PC-3 (cell line): ENCODE results near the gene ARRDC3. TPM values are rescaled to one million over a fixed set of nuclear protein-coding genes. Genes with fewer than 3 reads are reported as not detected.

Source experiments
- ATAC-seq: fragments of 200-7000 bp; cut with Tn5 transposase; 2 replicates; pipeline ENCODE4 v1.9.1; 2020; ENCODE audit warnings: mild to moderate bottlenecking, moderate library complexity
- BruUV-seq: library from RNA; stranded (reverse); fragments of 400-500 nt; replicated peaks from 2 replicates; lab custom pipeline; 2021; lab: Mats Ljungman, UMichigan
- CTCF ChIA-PET: fragments of 300-600 bp; sonication (Branson Sonifier 250); formaldehyde crosslinking; loops from one replicate; lab custom pipeline; 2022; ENCODE audit warnings: antibody characterized with exemption; lab: Charles Lee
- POLR2A ChIA-PET: fragments of 300-600 bp; sonication (Branson Sonifier 250); formaldehyde crosslinking; loops from one replicate; lab custom pipeline; 2022; ENCODE audit warnings: antibody characterized with exemption; ENCODE audit not compliant: unreplicated experiment; lab: Charles Lee
- DNase-seq: peaks from one replicate; pipeline ENCODE4 v3.0.0-alpha.2; 2015
- H2AFZ ChIP-seq: fragments of 300-600 bp; sonication (generic); 2 replicates; pipeline ENCODE4 v1.6.0; 2016; ENCODE audit warnings: antibody characterized with exemption, low read length
- H3F3A ChIP-seq: fragments of 300-600 bp; sonication (generic); one replicate; pipeline ENCODE4 v1.6.0; 2017; ENCODE audit warnings: antibody characterized with exemption, low read length, control low read depth, mild to moderate bottlenecking; ENCODE audit not compliant: unreplicated experiment
- H3K27ac ChIP-seq: fragments of 300-600 bp; sonication (generic); 2 replicates; pipeline ENCODE4 v1.5.1; 2016; ENCODE audit warnings: mild to moderate bottlenecking, low read length
- H3K27me3 ChIP-seq: fragments of 300-600 bp; sonication (generic); 2 replicates; pipeline ENCODE4 v1.6.1; 2016; ENCODE audit warnings: low read length, mixed read lengths
- H3K36me3 ChIP-seq: fragments of 300-600 bp; sonication (generic); 2 replicates; pipeline ENCODE4 v1.6.1; 2016; ENCODE audit warnings: low read depth, mixed run types, low read length, mixed read lengths
- H3K4me1 ChIP-seq: fragments of 300-600 bp; sonication (generic); 2 replicates; pipeline ENCODE4 v1.5.1; 2016; ENCODE audit warnings: low read length; ENCODE audit not compliant: insufficient read depth
- H3K4me2 ChIP-seq: fragments of 300-600 bp; sonication (generic); 2 replicates; pipeline ENCODE4 v1.6.0; 2016; ENCODE audit warnings: low read length
- H3K4me3 ChIP-seq: fragments of 300-600 bp; sonication (generic); 2 replicates; pipeline ENCODE4 v1.5.1; 2016; ENCODE audit warnings: mild to moderate bottlenecking, low read length, mixed read lengths
- H3K79me2 ChIP-seq: fragments of 300-600 bp; sonication (generic); 2 replicates; pipeline ENCODE4 v1.6.1; 2017; ENCODE audit warnings: low read length, mixed read lengths
- H3K9ac ChIP-seq: fragments of 300-600 bp; sonication (generic); 2 replicates; pipeline ENCODE4 v1.6.0; 2016; ENCODE audit warnings: mild to moderate bottlenecking, low read length
- H3K9me2 ChIP-seq: fragments of 300-600 bp; sonication (generic); replicated peaks from 2 replicates; pipeline ENCODE4 v1.6.1; 2016; ENCODE audit warnings: mixed run types, low read length, mixed read lengths
- H3K9me3 ChIP-seq: fragments of 300-600 bp; sonication (generic); 2 replicates; pipeline ENCODE4 v1.6.1; 2016; ENCODE audit warnings: low read length, mixed read lengths
- H4K20me1 ChIP-seq: fragments of 300-600 bp; sonication (generic); 2 replicates; pipeline ENCODE4 v1.6.1; 2016; ENCODE audit warnings: low read length, mixed read lengths
- EZH2 ChIP-seq: fragments of 300-600 bp; sonication (generic); IDR thresholded peaks from one replicate; pipeline ENCODE4 v1.6.1; 2017; ENCODE audit warnings: antibody characterized with exemption, mild to moderate bottlenecking, low read length; ENCODE audit not compliant: unreplicated experiment
- EZH2phosphoT487 ChIP-seq: fragments of 300-600 bp; sonication (generic); IDR thresholded peaks from 2 replicates; pipeline ENCODE4 v1.6.1; 2018; ENCODE audit warnings: mild to moderate bottlenecking, antibody characterized with exemption, low read length, borderline replicate concordance
- intact Hi-C: fragments of 100-400 bp; cut with micrococcal nuclease; formaldehyde crosslinking; loops from 2 replicates; pipeline ENCODE4 v1.9.0; 2023
- total RNA-seq: library from RNA; depleted of rRNA; stranded (reverse); fragments of >200 nt; gene quantifications from 2 replicates; pipeline ENCODE4 v1.2.3, GENCODE V29; 2014
- TF ChIP-seq, protein P1 (sequence below): fragments of 300-600 bp; sonication (generic); conservative IDR thresholded peaks from 2 replicates; pipeline ENCODE4 v1.5.1; 2017; ENCODE audit warnings: antibody characterized with exemption, low read depth, mild to moderate bottlenecking, low read length

The ARRDC3 gene
- total RNA-seq, 1 experiment from 2014 or later, result 39.5 TPM

DNA sequence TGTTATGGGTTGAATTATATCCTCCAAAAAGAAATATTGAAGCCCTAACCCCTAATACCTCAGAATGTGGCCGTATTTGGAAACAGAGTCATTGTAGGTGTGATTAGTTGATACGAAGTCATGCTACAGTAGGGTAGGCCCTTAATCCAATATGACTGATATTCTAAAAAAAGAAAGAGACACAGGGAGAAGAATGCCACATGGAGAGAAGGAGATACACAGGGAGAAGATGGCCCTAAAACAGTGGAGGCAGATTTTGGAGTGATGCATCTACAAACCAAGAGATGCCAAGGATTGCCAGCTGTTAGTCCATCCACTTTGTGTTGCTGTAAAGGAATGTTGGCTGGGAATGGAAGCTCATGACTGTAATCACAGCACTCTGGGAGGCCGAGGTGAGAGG is 21.3 kb downstream of the ARRDC3 start:
- no peak overlapping the region for H2AFZ ChIP-seq
- H3K4me1 ChIP-seq, result no peaks in the 10 kb centered on the region
- H3K27ac ChIP-seq, result no peak overlapping the region
- no peaks in the 10 kb centered on the region for H3K9me3 ChIP-seq
- ATAC-seq, result no peak
- H3K36me3 ChIP-seq, result no peaks in the 10 kb centered on the region
- no peak for DNase-seq
- ChIA-PET POLR2A (no interaction called here), CTCF (no interaction called here)
- no peaks in the 10 kb centered on the region for H4K20me1 ChIP-seq
- H3K9ac ChIP-seq, result no peak overlapping the region
- no peaks in the 10 kb centered on the region for H3K79me2 ChIP-seq
- no peak for TF ChIP-seq EZH2
- H3K27me3 ChIP-seq, result no peaks in the 10 kb centered on the region
- H3F3A ChIP-seq, result no peaks in the 10 kb centered on the region
- BruUV-seq, result no TSS peak
- intact Hi-C loops, result no loop called here
- H3K4me3 ChIP-seq, result no peak overlapping the region
- no peak overlapping the region for H3K4me2 ChIP-seq
- no peaks in the 10 kb centered on the region for H3K9me2 ChIP-seq

DNA sequence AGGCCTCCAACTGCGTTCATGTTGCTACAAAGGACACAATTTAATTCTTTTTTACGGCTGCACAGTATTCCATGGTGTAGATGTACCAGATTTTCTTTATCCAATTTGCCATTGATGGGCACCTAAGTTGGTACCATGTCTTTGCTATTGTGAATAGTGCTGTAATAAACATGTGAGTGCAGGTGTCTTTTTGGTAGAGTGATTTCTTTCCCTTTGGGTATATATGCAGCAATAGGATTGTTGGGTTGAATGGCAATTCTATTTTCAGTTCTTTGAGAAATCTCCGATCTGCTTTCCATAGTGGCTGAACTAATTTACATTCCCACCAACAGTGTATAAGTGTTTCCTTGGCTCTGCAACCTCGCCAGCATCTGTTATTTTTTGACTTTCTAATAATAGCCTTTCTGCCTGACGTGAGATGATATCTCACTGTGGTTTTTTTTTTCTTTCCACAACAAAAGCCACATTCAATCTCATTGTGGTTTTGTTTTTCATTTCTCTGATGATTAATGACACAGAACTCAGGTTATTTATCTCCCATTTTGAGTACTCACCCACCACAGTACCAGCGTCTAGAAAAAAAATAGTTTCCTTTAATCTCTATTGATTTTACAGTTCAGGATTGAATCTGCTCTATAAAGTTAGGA is 21.9 kb downstream of the ARRDC3 start:
- no peaks in the 10 kb centered on the region for H3K79me2 ChIP-seq
- intact Hi-C loops, result no loop called here
- no peak overlapping the region for H3K9ac ChIP-seq
- no peak overlapping the region for H3K27ac ChIP-seq
- no peaks in the 10 kb centered on the region for H4K20me1 ChIP-seq
- no peaks in the 10 kb centered on the region for H3K27me3 ChIP-seq
- no peak overlapping the region for H2AFZ ChIP-seq
- no peak for TF ChIP-seq EZH2
- no peaks in the 10 kb centered on the region for H3F3A ChIP-seq
- BruUV-seq, result no TSS peak
- ChIA-PET CTCF (no interaction called here), POLR2A (no interaction called here)
- DNase-seq (no peak), ATAC-seq (no peak)
- H3K4me1 ChIP-seq, result no peaks in the 10 kb centered on the region
- no peaks in the 10 kb centered on the region for H3K9me3 ChIP-seq
- H3K4me2 ChIP-seq, result no peak overlapping the region
- H3K4me3 ChIP-seq, result no peak overlapping the region
- H3K9me2 ChIP-seq, result no peaks in the 10 kb centered on the region
- no peaks in the 10 kb centered on the region for H3K36me3 ChIP-seq

DNA sequence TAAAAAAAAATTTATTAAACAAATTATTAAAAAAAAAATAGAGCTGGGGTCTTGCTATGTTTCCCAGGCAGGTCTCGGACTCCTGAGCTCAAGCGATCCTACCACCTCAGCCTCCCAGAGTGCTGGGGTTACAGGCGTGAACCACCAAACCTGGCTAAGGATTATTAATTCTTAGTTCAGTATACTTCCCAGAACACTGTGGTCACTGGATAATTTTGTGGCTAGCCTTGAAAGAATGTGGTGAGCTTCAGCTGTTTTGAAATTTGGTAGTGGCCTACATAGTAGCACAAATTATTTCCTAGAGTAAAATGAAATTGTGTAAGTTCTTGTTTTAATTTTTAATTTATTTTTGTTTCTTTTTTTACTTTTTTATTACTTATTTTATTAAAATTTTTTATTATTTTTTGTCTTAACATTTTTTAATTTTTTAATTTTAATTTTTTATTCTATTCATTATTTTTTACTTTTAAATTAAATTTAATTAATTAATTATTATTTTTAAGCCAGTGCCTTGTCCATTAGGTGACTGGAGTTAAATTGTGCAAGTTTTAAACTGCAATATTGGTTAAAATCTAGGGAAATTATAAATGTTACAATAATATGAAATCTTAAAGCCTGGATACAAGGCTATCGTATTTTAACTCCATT is 23.0 kb downstream of the ARRDC3 start:
- POLR2A ChIA-PET, result no interaction called here
- intact Hi-C loops, result no loop called here

More for the DNA sequence above, 23.0 kb downstream of the ARRDC3 start:
- no peak overlapping the region for H2AFZ ChIP-seq
- H4K20me1 ChIP-seq, result no peaks in the 10 kb centered on the region
- H3K4me1 ChIP-seq, result no peaks in the 10 kb centered on the region
- TF ChIP-seq, protein P1, sequence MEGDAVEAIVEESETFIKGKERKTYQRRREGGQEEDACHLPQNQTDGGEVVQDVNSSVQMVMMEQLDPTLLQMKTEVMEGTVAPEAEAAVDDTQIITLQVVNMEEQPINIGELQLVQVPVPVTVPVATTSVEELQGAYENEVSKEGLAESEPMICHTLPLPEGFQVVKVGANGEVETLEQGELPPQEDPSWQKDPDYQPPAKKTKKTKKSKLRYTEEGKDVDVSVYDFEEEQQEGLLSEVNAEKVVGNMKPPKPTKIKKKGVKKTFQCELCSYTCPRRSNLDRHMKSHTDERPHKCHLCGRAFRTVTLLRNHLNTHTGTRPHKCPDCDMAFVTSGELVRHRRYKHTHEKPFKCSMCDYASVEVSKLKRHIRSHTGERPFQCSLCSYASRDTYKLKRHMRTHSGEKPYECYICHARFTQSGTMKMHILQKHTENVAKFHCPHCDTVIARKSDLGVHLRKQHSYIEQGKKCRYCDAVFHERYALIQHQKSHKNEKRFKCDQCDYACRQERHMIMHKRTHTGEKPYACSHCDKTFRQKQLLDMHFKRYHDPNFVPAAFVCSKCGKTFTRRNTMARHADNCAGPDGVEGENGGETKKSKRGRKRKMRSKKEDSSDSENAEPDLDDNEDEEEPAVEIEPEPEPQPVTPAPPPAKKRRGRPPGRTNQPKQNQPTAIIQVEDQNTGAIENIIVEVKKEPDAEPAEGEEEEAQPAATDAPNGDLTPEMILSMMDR, result no peak
- no peak for TF ChIP-seq EZH2
- no peak for TF ChIP-seq EZH2phosphoT487
- ATAC-seq (no peak), DNase-seq (no peak)
- no peaks in the 10 kb centered on the region for H3K9me2 ChIP-seq
- no peak overlapping the region for H3K4me3 ChIP-seq
- CTCF ChIA-PET, result no interaction called here
- no peaks in the 10 kb centered on the region for H3K36me3 ChIP-seq
- no peaks in the 10 kb centered on the region for H3K79me2 ChIP-seq
- no peaks in the 10 kb centered on the region for H3F3A ChIP-seq
- no peaks in the 10 kb centered on the region for H3K9me3 ChIP-seq
- H3K9ac ChIP-seq, result no peak overlapping the region
- no TSS peak for BruUV-seq
- H3K27me3 ChIP-seq, result no peaks in the 10 kb centered on the region
- H3K27ac ChIP-seq, result no peak overlapping the region
- H3K4me2 ChIP-seq, result no peak overlapping the region
